ENCODE measurements around the gene TPP2. TPM values are rescaled to one million over a fixed set of nuclear protein-coding genes. Genes with fewer than 3 reads are reported as not detected.

The TPP2 gene
- total RNA-seq, 1 experiment from 2014 or later: 58.9 TPM

GRCh38 chr13:102694937-102695336 lies 98.2 kb downstream of the TPP2 start, which contains the start of gene METTL21C:
Gene METTL21C (minus strand): TSS chr13:102695044. CDS start chr13:102694498, 546 bp downstream.
- H3K27me3 Mint-ChIP-seq (ENCODE audit: insufficient read depth, unreplicated experiment): no peaks in the 10 kb centered on the region
- Histone ChIP-seq H3K36me3 (ENCODE audit: control insufficient read depth, insufficient read depth, low read length) (no peaks in the 10 kb centered on the region), H3K9me3 (peaks cover 13% of the 10 kb centered on the region), H3K27me3 (replicated peaks; ENCODE audit: control insufficient read depth, insufficient read depth, low read length) (no peaks in the 10 kb centered on the region), H3K4me1 (peaks cover 7% of the 10 kb centered on the region; the same call in 1 of the 2 replicates), H3K4me3 (ENCODE audit: low read depth, low read length) (no peak within 1 kb of the TSS)
- no peak for TF ChIP-seq CTCF (IDR thresholded peaks at IDR 0.05; ENCODE audit: insufficient read depth in 1 of 2, low read depth in 1 of 2, low read length in 1 of 2, severe bottlenecking in 1 of 2, unreplicated experiment in 1 of 2)
- no peak for DNase-seq
- no peak within 1 kb of the TSS for H3K27ac Mint-ChIP-seq (ENCODE audit: unreplicated experiment)
- intact Hi-C loops (cut with micrococcal nuclease; ENCODE audit: unreplicated experiment): no loop called here
- CTCF ChIA-PET: no interaction called here
- peaks cover 7% of the 10 kb centered on the region for H3K4me1 Mint-ChIP-seq (ENCODE audit: low read depth, unreplicated experiment)
- H3K4me3 Mint-ChIP-seq (ENCODE audit: unreplicated experiment): no peak within 1 kb of the TSS
- peaks cover 9% of the 10 kb centered on the region for H3K36me3 Mint-ChIP-seq (ENCODE audit: insufficient read depth, unreplicated experiment)
- BruUV-seq (replicated peaks): no TSS peak
- POLR2A ChIA-PET: no interaction called here
- H3K9me3 Mint-ChIP-seq (ENCODE audit: unreplicated experiment): peaks cover 19% of the 10 kb centered on the region

GRCh38 chr13:102696465-102696864 lies 99.7 kb downstream of the TPP2 start:
- H3K27me3 ChIP-seq (replicated peaks; ENCODE audit: control insufficient read depth, insufficient read depth, low read length): no peaks in the 10 kb centered on the region
- no peaks in the 10 kb centered on the region for H3K27me3 Mint-ChIP-seq (ENCODE audit: insufficient read depth, unreplicated experiment)
- intact Hi-C loops (cut with micrococcal nuclease; ENCODE audit: unreplicated experiment): no loop called here
- H3K9me3 Mint-ChIP-seq (ENCODE audit: unreplicated experiment): peaks cover 19% of the 10 kb centered on the region
- H3K27ac Mint-ChIP-seq (ENCODE audit: unreplicated experiment): no peak overlapping the region
- no peak overlapping the region for H3K4me3 ChIP-seq (ENCODE audit: low read depth, low read length)
- BruUV-seq (replicated peaks): no TSS peak
- H3K36me3 ChIP-seq (ENCODE audit: control insufficient read depth, insufficient read depth, low read length): no peaks in the 10 kb centered on the region
- H3K4me1 Mint-ChIP-seq (ENCODE audit: low read depth, unreplicated experiment): peaks cover 7% of the 10 kb centered on the region
- ChIA-PET POLR2A (no interaction called here), CTCF (no interaction called here)
- H3K4me3 Mint-ChIP-seq (ENCODE audit: unreplicated experiment): no peak overlapping the region
- peak in 1 of 2 experiments; percentile 54 for DNase-seq
- H3K36me3 Mint-ChIP-seq (ENCODE audit: insufficient read depth, unreplicated experiment): peaks cover 9% of the 10 kb centered on the region
- TF ChIP-seq CTCF (IDR thresholded peaks at IDR 0.05; ENCODE audit: insufficient read depth in 1 of 2, low read depth in 1 of 2, low read length in 1 of 2, severe bottlenecking in 1 of 2, unreplicated experiment in 1 of 2): no peak
- H3K4me1 ChIP-seq: peaks cover 7% of the 10 kb centered on the region; the same call in 1 of the 2 replicates
- peaks cover 13% of the 10 kb centered on the region for H3K9me3 ChIP-seq

GRCh38 chr13:102697264-102697663 lies 100.5 kb downstream of the TPP2 start:
- no peaks in the 10 kb centered on the region for H3K27me3 ChIP-seq (replicated peaks; ENCODE audit: control insufficient read depth, insufficient read depth, low read length)
- no peak for TF ChIP-seq CTCF (IDR thresholded peaks at IDR 0.05; ENCODE audit: insufficient read depth in 1 of 2, low read depth in 1 of 2, low read length in 1 of 2, severe bottlenecking in 1 of 2, unreplicated experiment in 1 of 2)
- H3K4me3 Mint-ChIP-seq (ENCODE audit: unreplicated experiment): no peak overlapping the region
- no peak for DNase-seq
- POLR2A ChIA-PET: no interaction called here
- H3K9me3 ChIP-seq: peaks cover 13% of the 10 kb centered on the region
- no peaks in the 10 kb centered on the region for H3K4me1 Mint-ChIP-seq (ENCODE audit: low read depth, unreplicated experiment)
- H3K27me3 Mint-ChIP-seq (ENCODE audit: insufficient read depth, unreplicated experiment): no peaks in the 10 kb centered on the region
- H3K4me3 ChIP-seq (ENCODE audit: low read depth, low read length): no peak overlapping the region
- H3K36me3 Mint-ChIP-seq (ENCODE audit: insufficient read depth, unreplicated experiment): peaks cover 9% of the 10 kb centered on the region
- BruUV-seq (replicated peaks): no TSS peak
- intact Hi-C loops (cut with micrococcal nuclease; ENCODE audit: unreplicated experiment): no loop called here
- peaks cover 19% of the 10 kb centered on the region for H3K9me3 Mint-ChIP-seq (ENCODE audit: unreplicated experiment)
- H3K36me3 ChIP-seq (ENCODE audit: control insufficient read depth, insufficient read depth, low read length): no peaks in the 10 kb centered on the region
- 0 out of 2 replicates have a peak, but pooled peaks cover under 1% of the 10 kb centered on the region for H3K4me1 ChIP-seq
- H3K27ac Mint-ChIP-seq (ENCODE audit: unreplicated experiment): no peak overlapping the region
- CTCF ChIA-PET: interaction anchor here (0.6 kb wide), 1 partner anchor 19 kb away, joined by 5 read pairs; no protein-coding TSS in a partner anchor
